ENCODE results near the gene ODAD4. TPM values are rescaled to one million over a fixed set of nuclear protein-coding genes. Genes with fewer than 3 reads are reported as not detected.

The ODAD4 gene
- total RNA-seq, 1 donor from 2014 or later = 0.98 TPM

- Histone ChIP-seq H3K4me3 (ENCODE audit: insufficient read depth, low read depth, low read length) (no peak overlapping the region), H3K4me1 (ENCODE audit: insufficient read depth, low read length) (no peaks in the 10 kb centered on the region), H4K20me1 (ENCODE audit: insufficient read depth, low read length) (peaks cover 87% of the 10 kb centered on the region), H3K79me2 (ENCODE audit: insufficient read depth, low read length) (peaks cover 51% of the 10 kb centered on the region), H3K36me3 (ENCODE audit: insufficient read depth, low read length) (peaks cover 78% of the 10 kb centered on the region), H3K27me3 (ENCODE audit: insufficient read depth, low read length) (no peaks in the 10 kb centered on the region), H3K9ac (ENCODE audit: low read length) (peak overlapping the region; percentile 31), H3K4me2 (ENCODE audit: low read length) (no peak overlapping the region), H3K9me3 (ENCODE audit: insufficient read depth, low read depth, low read length) (no peaks in the 10 kb centered on the region), H3K27ac (ENCODE audit: low read depth, low read length) (no peak overlapping the region), H2AFZ (ENCODE audit: low read depth, low read length) (no peak overlapping the region)
- peak; percentile 7 for TF ChIP-seq CTCF (IDR thresholded peaks at IDR 0.05; ENCODE audit: insufficient read depth, low read depth, low read length)
- no peak for TF ChIP-seq EZH2 (IDR thresholded peaks at IDR 0.05; ENCODE audit: insufficient read depth, low read length)
- Mint-ChIP-seq H3K27ac (ENCODE audit: unreplicated experiment) (no peak overlapping the region), H3K4me1 (ENCODE audit: low read depth, unreplicated experiment) (no peaks in the 10 kb centered on the region), H3K9me3 (ENCODE audit: unreplicated experiment) (no peaks in the 10 kb centered on the region), H3K36me3 (ENCODE audit: low read depth, unreplicated experiment) (peaks cover 13% of the 10 kb centered on the region), H3K4me3 (ENCODE audit: unreplicated experiment) (no peak overlapping the region), H3K27me3 (ENCODE audit: low read depth, unreplicated experiment) (no peaks in the 10 kb centered on the region)
- FAIRE-seq (no peak), DNase-seq (ENCODE audit: low read depth) (no peak)
Measured at GRCh38 chr17:41885733-41886132, 44.7 kb upstream of the ODAD4 start.

GRCh38 chr17:41888332-41888965, 42.0 kb upstream of the ODAD4 start:
- no peak overlapping the region for H3K4me3 Mint-ChIP-seq (ENCODE audit: unreplicated experiment)
- Histone ChIP-seq H3K9ac (ENCODE audit: low read length) (no peak overlapping the region), H3K79me2 (ENCODE audit: insufficient read depth, low read length) (peaks cover 63% of the 10 kb centered on the region), H3K9me3 (ENCODE audit: insufficient read depth, low read depth, low read length) (no peaks in the 10 kb centered on the region), H2AFZ (ENCODE audit: low read depth, low read length) (no peak overlapping the region), H3K4me1 (ENCODE audit: insufficient read depth, low read length) (no peaks in the 10 kb centered on the region), H3K27me3 (ENCODE audit: insufficient read depth, low read length) (no peaks in the 10 kb centered on the region), H3K27ac (ENCODE audit: low read depth, low read length) (no peak overlapping the region), H3K4me2 (ENCODE audit: low read length) (no peak overlapping the region), H3K4me3 (ENCODE audit: insufficient read depth, low read depth, low read length) (no peak overlapping the region), H4K20me1 (ENCODE audit: insufficient read depth, low read length) (peaks cover 87% of the 10 kb centered on the region), H3K36me3 (ENCODE audit: insufficient read depth, low read length) (peaks cover 82% of the 10 kb centered on the region)
- no peaks in the 10 kb centered on the region for H3K4me1 Mint-ChIP-seq (ENCODE audit: low read depth, unreplicated experiment)
- peaks cover 17% of the 10 kb centered on the region for H3K36me3 Mint-ChIP-seq (ENCODE audit: low read depth, unreplicated experiment)
- H3K9me3 Mint-ChIP-seq (ENCODE audit: unreplicated experiment) = no peaks in the 10 kb centered on the region
- no peaks in the 10 kb centered on the region for H3K27me3 Mint-ChIP-seq (ENCODE audit: low read depth, unreplicated experiment)
- no peak for TF ChIP-seq CTCF (IDR thresholded peaks at IDR 0.05; ENCODE audit: insufficient read depth, low read depth, low read length)
- no peak for TF ChIP-seq EZH2 (IDR thresholded peaks at IDR 0.05; ENCODE audit: insufficient read depth, low read length)
- DNase-seq (ENCODE audit: low read depth) (no peak), FAIRE-seq (no peak)
- no peak overlapping the region for H3K27ac Mint-ChIP-seq (ENCODE audit: unreplicated experiment)
